GM18511 (cell line): ENCODE results near the gene CNST.
"Not testable (repeated sequence)": the region's sequence is repeated elsewhere in the genome, so short reads cannot be mapped to it uniquely, and the experiment has no call there.

Experiments
- ATAC-seq: cut with Tn5 transposase; IDR thresholded peaks from one replicate; pipeline ENCODE4 v1.9.1; 2021; ENCODE audit warnings: mild to moderate bottlenecking, moderate library complexity; ENCODE audit not compliant: unreplicated experiment

CNST gene

GRCh38 chr1:246698466-246699094 lies 132.3 kb downstream of the CNST start:
- no peak for ATAC-seq

DNA sequence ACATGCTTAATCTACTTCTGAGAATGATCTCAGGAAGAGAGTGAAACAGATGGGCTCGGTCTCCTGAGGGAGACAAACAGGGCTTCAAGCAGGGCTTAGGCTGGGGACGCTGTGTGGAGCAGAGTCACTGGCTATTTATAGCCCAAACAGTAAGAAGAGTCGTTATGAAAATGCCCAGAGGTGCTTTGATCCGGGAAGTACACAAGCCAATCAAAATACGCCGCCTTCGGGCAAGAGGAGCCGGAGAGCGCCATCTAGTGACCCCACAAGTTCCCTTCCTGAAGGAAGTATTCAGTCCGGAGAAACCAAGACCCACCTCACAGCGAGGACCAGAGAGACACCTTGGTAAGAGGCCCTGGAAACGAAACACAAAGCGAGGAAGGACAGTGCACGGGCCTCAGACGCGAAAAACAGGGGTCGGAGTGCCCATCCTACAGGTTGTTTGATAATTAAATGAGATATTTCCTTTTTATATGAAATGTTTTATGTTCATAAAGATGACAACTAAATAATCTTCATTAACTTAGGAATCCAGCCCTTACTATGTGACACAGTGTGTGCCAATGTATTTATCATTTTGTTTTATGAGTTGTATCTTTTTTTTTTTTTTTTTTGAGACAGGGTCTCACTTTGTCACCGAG lies 133.0 kb downstream of the CNST start:
- ATAC-seq = peak; percentile 97

DNA sequence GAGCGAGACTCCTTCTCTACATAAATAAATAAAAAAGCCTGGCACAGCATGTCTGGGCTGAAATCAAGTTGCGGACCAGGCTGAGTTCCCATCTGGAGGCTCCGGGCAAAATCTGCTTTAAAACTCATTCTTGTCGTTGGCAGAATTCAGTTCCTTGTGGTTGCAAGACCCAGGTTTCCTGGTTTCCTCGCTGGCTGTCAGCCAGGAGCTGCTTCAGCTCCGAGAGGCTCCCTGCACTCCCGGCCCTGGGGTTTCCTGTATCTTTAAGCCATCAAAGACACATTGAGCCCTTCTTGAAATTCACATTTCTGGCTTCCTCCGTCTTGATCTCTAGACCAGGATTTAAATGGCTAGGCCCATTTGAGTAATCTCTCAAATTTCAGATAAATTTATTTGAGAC lies 137.3 kb downstream of the CNST start:
- no peak for ATAC-seq

- no peak for ATAC-seq
Observed at GRCh38 chr1:246705368-246705767, 139.1 kb downstream of the CNST start.

DNA sequence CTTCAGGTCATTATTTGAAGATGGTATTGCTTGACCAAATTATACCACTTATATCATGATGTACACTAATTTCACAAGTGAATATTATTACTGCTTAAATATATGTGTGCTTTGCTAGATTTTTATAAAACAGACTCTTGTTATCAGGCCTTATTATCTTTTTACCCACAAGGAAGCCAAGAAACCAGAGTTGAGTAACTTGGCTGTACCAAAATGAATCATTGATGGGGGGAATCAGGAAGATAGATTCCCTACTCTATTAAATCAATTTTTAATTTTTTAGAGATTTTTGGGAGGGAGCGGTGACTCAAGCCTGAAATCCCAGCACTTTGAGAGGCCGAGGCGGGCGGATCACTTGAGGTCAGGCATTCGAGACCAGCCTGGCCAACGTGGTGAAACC lies 141.9 kb downstream of the CNST start:
- ATAC-seq = no peak

DNA sequence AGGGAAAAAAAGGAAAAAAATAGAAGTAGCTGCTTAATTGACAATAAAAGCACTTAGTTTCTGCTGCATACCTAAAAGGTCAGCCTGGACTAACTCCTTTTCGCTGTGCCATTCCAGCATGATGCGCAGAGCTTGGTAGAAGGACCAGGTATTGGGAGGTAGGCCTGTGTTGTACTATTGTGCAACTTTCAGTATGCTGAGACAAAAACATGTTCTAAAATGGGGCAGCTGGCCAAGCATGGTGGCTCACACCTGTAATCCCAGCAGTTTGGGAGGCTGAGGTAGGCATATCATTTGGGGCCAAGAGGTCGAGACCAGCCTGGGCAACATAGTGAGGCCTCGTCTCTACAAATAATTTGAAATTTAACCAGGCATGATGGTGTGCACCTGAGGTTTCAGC lies 142.9 kb downstream of the CNST start:
- no peak for ATAC-seq

GRCh38 chr1:246709835-246710234 lies 143.6 kb downstream of the CNST start:
- ATAC-seq = no peak

DNA sequence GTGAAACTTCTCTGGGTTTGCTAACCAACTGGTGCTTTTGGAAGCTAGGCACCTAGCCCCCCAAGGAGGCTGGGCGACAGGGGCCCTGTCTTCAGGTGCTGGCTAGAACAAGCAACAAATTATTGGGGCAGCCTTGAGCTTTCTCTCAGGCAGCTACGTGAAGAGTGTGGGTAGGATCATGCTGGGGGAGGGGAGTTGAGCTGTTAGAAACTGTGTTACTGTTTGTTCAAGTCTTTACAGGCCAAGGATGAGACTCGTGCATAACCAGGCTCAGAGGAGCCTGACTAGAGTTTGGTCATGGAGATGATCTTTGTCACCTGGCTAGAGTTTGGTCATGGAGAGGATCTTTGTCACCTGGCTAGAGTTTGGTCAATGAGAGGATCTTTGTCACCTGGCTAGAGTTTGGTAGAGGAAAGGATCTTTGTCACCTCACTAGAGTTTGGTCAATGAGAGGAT lies 145.3 kb downstream of the CNST start:
- no peak for ATAC-seq

DNA sequence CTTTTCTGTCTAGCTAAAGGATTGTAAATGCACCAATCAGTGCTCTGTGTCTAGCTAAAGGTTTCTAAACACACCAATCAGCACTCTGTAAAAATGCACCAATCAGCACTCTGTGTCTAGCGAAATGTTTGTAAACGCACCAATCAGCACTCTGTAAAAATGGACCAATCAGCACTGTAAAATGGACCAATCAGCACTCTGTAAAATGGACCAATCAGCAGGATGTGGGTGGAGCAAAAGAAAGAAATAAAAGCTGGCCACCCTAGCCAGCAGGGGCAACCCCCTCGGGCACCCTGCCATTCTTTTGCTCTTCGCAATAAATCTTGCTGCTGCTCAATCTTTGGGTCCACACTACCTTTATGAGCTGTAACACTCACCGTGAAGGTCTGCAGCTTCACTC lies 146.2 kb downstream of the CNST start:
- not testable (repeated sequence) for ATAC-seq
